ENCODE measurements around the gene SERPINA5. TPM values are rescaled to one million over a fixed set of nuclear protein-coding genes. Genes with fewer than 3 reads are reported as not detected.

Gene SERPINA5
- total and polyA plus RNA-seq, 2 donors (not counting 1 experiment from before 2014, with no cell fraction given) = not detected

GRCh38 chr14:94611179-94611578 lies 30.0 kb downstream of the SERPINA5 start:
- Histone ChIP-seq H3K9me3 (ENCODE audit: control extremely low read depth in 1 of 3, control insufficient read depth in 2 of 3, insufficient read depth in 1 of 3, low read length in 2 of 3) (peaks cover 0 to 15% (median 0%) of the 10 kb centered on the region in 3 donors), H3K27me3 (replicated peaks in 1 of 4; ENCODE audit: control extremely low read depth in 1 of 4, control insufficient read depth in 3 of 4, insufficient read depth in 4 of 4, low read length in 3 of 4) (no peaks in the 10 kb centered on the region), H4K20me1 (ENCODE audit: control insufficient read depth, insufficient read depth, low read length, poor library complexity, severe bottlenecking) (no peaks in the 10 kb centered on the region), H3K4me3 (ENCODE audit: control extremely low read depth in 1 of 5, extremely low read depth in 1 of 5, insufficient read depth in 1 of 5, low read depth in 2 of 5, low read length in 4 of 5) (no peak overlapping the region), H2AFZ (ENCODE audit: insufficient read depth, low read depth, low read length, poor library complexity, severe bottlenecking) (no peak overlapping the region), H3K4me2 (replicated peaks; ENCODE audit: low read depth, low read length, poor library complexity, severe bottlenecking) (no peak overlapping the region), H3K79me2 (ENCODE audit: control insufficient read depth, insufficient read depth, low read length) (no peaks in the 10 kb centered on the region), H3K27ac (ENCODE audit: low read length in 2 of 2) (no peak overlapping the region), H3K36me3 (replicated peaks in 1 of 2; ENCODE audit: control extremely low read depth in 1 of 2, control insufficient read depth in 1 of 2, extremely low read depth in 1 of 2, insufficient read depth in 2 of 2, low read length in 1 of 2) (no peaks in the 10 kb centered on the region), H3K4me1 (ENCODE audit: control insufficient read depth in 2 of 2, insufficient read depth in 2 of 2, low read length in 2 of 2) (no peaks in the 10 kb centered on the region), H3K9ac (ENCODE audit: low read length) (no peak overlapping the region)
- peaks cover 2% of the 10 kb centered on the region for H3K9me3 Mint-ChIP-seq (ENCODE audit: insufficient read depth)
- H3K27ac Mint-ChIP-seq = no peak overlapping the region
- POLR2A ChIA-PET = no interaction called here
- CTCF ChIA-PET = no interaction called here
- ATAC-seq (ENCODE audit: low read depth) (no peak), DNase-seq (no peak)
- TF ChIP-seq EZH2 (IDR thresholded peaks at IDR 0.05; ENCODE audit: borderline replicate concordance, insufficient read depth, low read depth, low read length, poor library complexity, severe bottlenecking) (no peak), CTCF (IDR thresholded peaks at IDR 0.05) (no peak)
- 100% methylated on average over 2 of the region's 5 CpGs for WGBS (ENCODE audit: insufficient coverage)
- H3K4me1 Mint-ChIP-seq = no peaks in the 10 kb centered on the region
- no peak overlapping the region for H3K4me3 Mint-ChIP-seq
- intact Hi-C loops (cut with micrococcal nuclease) = no loop called here
- H3K27me3 Mint-ChIP-seq = no peaks in the 10 kb centered on the region

GRCh38 chr14:94612174-94612573 lies 30.9 kb downstream of the SERPINA5 start, which contains the start of gene SERPINA3:
TSS of gene SERPINA3 (plus strand) at chr14:94612391. CDS start at chr14:94614442, 2,051 bp downstream.
- H3K4me1 ChIP-seq (ENCODE audit: control insufficient read depth in 2 of 2, insufficient read depth in 2 of 2, low read length in 2 of 2) = no peaks in the 10 kb centered on the region
- no peaks in the 10 kb centered on the region for H3K27me3 ChIP-seq (replicated peaks in 1 of 4; ENCODE audit: control extremely low read depth in 1 of 4, control insufficient read depth in 3 of 4, insufficient read depth in 4 of 4, low read length in 3 of 4)
- no peak within 1 kb of the TSS for H3K9ac ChIP-seq (ENCODE audit: low read length)
- DNase-seq = no peak
- ATAC-seq (ENCODE audit: low read depth) = no peak
- H3K4me3 ChIP-seq (ENCODE audit: control extremely low read depth in 1 of 5, extremely low read depth in 1 of 5, insufficient read depth in 1 of 5, low read depth in 2 of 5, low read length in 4 of 5) = no peak within 1 kb of the TSS
- Mint-ChIP-seq H3K27ac (no peak within 1 kb of the TSS), H3K9me3 (ENCODE audit: insufficient read depth) (peaks cover 2% of the 10 kb centered on the region), H3K4me3 (no peak within 1 kb of the TSS), H3K4me1 (no peaks in the 10 kb centered on the region), H3K27me3 (no peaks in the 10 kb centered on the region)
- no peaks in the 10 kb centered on the region for H3K36me3 ChIP-seq (replicated peaks in 1 of 2; ENCODE audit: control extremely low read depth in 1 of 2, control insufficient read depth in 1 of 2, extremely low read depth in 1 of 2, insufficient read depth in 2 of 2, low read length in 1 of 2)
- H3K9me3 ChIP-seq (ENCODE audit: control extremely low read depth in 1 of 3, control insufficient read depth in 2 of 3, insufficient read depth in 1 of 3, low read length in 2 of 3) = peaks cover 0 to 23% (median 0%) of the 10 kb centered on the region in 3 donors
- no peak for TF ChIP-seq EZH2 (IDR thresholded peaks at IDR 0.05; ENCODE audit: borderline replicate concordance, insufficient read depth, low read depth, low read length, poor library complexity, severe bottlenecking)
- no peak for TF ChIP-seq CTCF (IDR thresholded peaks at IDR 0.05)
- H4K20me1 ChIP-seq (ENCODE audit: control insufficient read depth, insufficient read depth, low read length, poor library complexity, severe bottlenecking) = no peaks in the 10 kb centered on the region
- intact Hi-C loops (cut with micrococcal nuclease) = no loop called here
- ChIA-PET CTCF (no interaction called here), POLR2A (no interaction called here)
- no peaks in the 10 kb centered on the region for H3K79me2 ChIP-seq (ENCODE audit: control insufficient read depth, insufficient read depth, low read length)
- H3K4me2 ChIP-seq (replicated peaks; ENCODE audit: low read depth, low read length, poor library complexity, severe bottlenecking) = no peak within 1 kb of the TSS
- no peak within 1 kb of the TSS for H3K27ac ChIP-seq (ENCODE audit: low read length in 2 of 2)
- H2AFZ ChIP-seq (ENCODE audit: insufficient read depth, low read depth, low read length, poor library complexity, severe bottlenecking) = no peak within 1 kb of the TSS
- WGBS (ENCODE audit: insufficient coverage) = 78% methylated on average over 3 of the region's 4 CpGs
